ENCODE results near the gene MEX3A. TPM values are rescaled to one million over a fixed set of nuclear protein-coding genes. Genes with fewer than 3 reads are reported as not detected.

MEX3A gene
- total RNA-seq, 1 donor from 2014 or later: 114 TPM

DNA sequence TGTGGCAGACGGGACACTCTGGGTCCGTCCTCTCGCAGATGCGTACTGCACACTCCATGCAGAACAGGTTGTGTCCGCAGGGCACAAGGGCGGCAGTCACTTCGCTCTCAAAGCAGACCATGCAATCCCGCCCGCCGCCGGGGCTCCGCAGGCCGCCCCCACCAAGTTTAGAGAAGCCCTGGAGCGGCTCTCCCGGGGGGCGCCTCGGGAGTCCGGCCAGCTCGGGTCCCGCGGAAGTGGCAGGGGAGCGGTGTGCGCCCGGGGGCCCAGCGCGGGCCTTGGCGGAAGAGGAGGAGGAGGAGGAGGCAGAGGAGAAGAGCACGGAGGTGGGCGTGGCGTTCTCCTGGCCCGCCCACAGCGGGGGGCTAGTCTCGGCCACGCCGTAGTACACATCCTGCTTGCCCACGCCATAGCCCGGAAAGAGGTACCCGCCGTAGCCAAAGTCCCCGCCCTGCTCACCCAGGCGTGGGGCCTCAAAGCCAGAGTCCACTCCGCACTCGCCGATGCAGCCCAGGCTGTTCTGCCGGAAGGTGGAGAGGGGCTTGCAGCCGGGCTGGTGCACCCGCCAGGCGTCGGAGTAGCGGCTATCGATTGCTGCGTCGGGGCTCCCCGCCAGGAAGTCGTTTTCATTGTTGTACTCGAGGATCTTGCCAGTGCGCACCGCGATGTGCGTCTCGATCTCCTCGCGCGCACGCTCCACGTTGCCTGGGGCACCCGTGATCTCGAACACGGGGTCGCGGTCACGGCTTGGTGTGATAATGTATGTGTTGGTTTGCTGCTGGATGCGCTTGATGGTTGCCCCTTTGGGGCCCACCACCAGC is 5.4 kb downstream of the MEX3A start:
- no peaks in the 10 kb centered on the region for H3K36me3 Mint-ChIP-seq (ENCODE audit: unreplicated experiment)
- DNase-seq: peak; percentile 38
- TF ChIP-seq, protein P1, sequence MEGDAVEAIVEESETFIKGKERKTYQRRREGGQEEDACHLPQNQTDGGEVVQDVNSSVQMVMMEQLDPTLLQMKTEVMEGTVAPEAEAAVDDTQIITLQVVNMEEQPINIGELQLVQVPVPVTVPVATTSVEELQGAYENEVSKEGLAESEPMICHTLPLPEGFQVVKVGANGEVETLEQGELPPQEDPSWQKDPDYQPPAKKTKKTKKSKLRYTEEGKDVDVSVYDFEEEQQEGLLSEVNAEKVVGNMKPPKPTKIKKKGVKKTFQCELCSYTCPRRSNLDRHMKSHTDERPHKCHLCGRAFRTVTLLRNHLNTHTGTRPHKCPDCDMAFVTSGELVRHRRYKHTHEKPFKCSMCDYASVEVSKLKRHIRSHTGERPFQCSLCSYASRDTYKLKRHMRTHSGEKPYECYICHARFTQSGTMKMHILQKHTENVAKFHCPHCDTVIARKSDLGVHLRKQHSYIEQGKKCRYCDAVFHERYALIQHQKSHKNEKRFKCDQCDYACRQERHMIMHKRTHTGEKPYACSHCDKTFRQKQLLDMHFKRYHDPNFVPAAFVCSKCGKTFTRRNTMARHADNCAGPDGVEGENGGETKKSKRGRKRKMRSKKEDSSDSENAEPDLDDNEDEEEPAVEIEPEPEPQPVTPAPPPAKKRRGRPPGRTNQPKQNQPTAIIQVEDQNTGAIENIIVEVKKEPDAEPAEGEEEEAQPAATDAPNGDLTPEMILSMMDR (IDR thresholded peaks at IDR 0.05; ENCODE audit: partially characterized antibody, unreplicated experiment): no peak
- H3K9me3 Mint-ChIP-seq (ENCODE audit: unreplicated experiment): peaks cover 34% of the 10 kb centered on the region
- H3K4me3 Mint-ChIP-seq (ENCODE audit: unreplicated experiment): peak overlapping the region; percentile 89
- peaks cover 24% of the 10 kb centered on the region for H3K27me3 Mint-ChIP-seq (ENCODE audit: unreplicated experiment)
- peaks cover 56% of the 10 kb centered on the region for H3K4me1 Mint-ChIP-seq (ENCODE audit: low read depth, unreplicated experiment)
- H3K27ac Mint-ChIP-seq (ENCODE audit: unreplicated experiment): peak overlapping the region; percentile 74

DNA sequence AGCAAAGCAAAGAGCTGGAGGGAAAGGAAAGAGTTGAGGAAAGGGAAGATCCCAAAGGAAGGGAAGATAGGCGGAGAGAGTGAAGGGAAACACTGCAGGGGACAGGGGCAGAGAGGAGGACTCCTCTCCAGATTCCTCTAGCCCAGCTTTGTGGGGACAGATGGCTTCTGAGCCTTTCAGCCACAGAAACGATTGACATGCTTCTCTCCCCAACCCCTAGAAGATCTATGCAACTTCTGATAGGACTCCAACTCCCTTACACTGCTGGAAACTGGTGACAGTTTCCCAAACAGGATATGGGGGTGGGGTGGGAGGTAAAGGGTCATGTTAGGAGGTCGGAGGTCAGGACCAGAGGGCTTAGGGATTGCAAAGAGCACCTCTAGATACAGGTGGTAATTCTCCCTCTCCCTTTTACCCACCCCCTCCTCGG is 6.5 kb downstream of the MEX3A start:
- peaks cover 21% of the 10 kb centered on the region for H3K27me3 Mint-ChIP-seq (ENCODE audit: unreplicated experiment)
- no peaks in the 10 kb centered on the region for H3K36me3 Mint-ChIP-seq (ENCODE audit: unreplicated experiment)
- TF ChIP-seq, protein P1 (IDR thresholded peaks at IDR 0.05; ENCODE audit: partially characterized antibody, unreplicated experiment): no peak
- peak overlapping the region; percentile 72 for H3K4me3 Mint-ChIP-seq (ENCODE audit: unreplicated experiment)
- H3K4me1 Mint-ChIP-seq (ENCODE audit: low read depth, unreplicated experiment): peaks cover 56% of the 10 kb centered on the region
- DNase-seq: no peak
- H3K27ac Mint-ChIP-seq (ENCODE audit: unreplicated experiment): peak overlapping the region; percentile 44
- peaks cover 37% of the 10 kb centered on the region for H3K9me3 Mint-ChIP-seq (ENCODE audit: unreplicated experiment)

DNA sequence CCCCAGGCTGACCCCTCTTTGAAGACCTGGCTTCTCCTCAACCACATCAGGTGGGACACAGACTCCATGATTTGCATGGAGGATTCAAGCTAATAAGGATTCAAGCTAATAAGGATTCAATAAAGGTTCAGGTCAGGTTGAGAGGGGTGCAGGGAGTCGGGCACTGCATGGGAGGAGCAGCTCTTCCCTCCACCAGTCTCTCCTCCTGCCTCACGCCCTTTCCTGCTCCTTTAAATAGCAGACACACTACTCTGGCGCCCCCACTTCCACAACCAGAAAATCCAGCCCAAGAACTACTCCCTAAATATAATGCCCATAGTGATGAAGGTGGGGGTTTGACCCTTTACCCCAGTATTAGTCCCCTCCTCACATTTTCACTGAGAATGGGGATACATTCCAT is 7.1 kb downstream of the MEX3A start:
- TF ChIP-seq, protein P1 (IDR thresholded peaks at IDR 0.05; ENCODE audit: partially characterized antibody, unreplicated experiment): no peak
- Mint-ChIP-seq H3K4me3 (ENCODE audit: unreplicated experiment) (peak overlapping the region; percentile 72), H3K36me3 (ENCODE audit: unreplicated experiment) (no peaks in the 10 kb centered on the region), H3K27ac (ENCODE audit: unreplicated experiment) (peak overlapping the region; percentile 44), H3K9me3 (ENCODE audit: unreplicated experiment) (peaks cover 33% of the 10 kb centered on the region), H3K27me3 (ENCODE audit: unreplicated experiment) (peaks cover 20% of the 10 kb centered on the region), H3K4me1 (ENCODE audit: low read depth, unreplicated experiment) (peaks cover 56% of the 10 kb centered on the region)
- peak; percentile 33 for DNase-seq

DNA sequence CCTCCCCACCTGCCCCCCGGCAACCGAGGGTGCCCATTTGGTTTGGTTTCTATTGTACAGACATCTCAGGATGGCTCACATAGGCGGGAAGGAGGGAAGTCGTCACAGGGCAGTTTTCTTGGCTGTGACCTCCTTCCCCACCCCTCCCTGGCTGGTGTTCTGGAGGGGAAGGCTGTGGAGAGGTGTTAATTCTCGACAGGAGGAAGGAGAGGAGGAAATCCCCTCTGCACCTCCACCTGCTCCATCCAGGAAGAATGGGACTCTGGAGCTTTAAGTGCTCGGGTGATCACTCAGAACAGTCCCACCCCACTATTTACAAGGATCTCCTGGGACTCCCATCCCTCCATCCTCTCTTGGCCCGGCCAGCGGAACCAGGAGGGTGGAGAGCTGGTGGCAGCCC is 7.6 kb downstream of the MEX3A start:
- peak; percentile 29 for DNase-seq
- Mint-ChIP-seq H3K27me3 (ENCODE audit: unreplicated experiment) (peaks cover 18% of the 10 kb centered on the region), H3K36me3 (ENCODE audit: unreplicated experiment) (no peaks in the 10 kb centered on the region), H3K9me3 (ENCODE audit: unreplicated experiment) (peaks cover 29% of the 10 kb centered on the region), H3K4me3 (ENCODE audit: unreplicated experiment) (peak overlapping the region; percentile 72), H3K27ac (ENCODE audit: unreplicated experiment) (peak overlapping the region; percentile 64), H3K4me1 (ENCODE audit: low read depth, unreplicated experiment) (peaks cover 53% of the 10 kb centered on the region)
- TF ChIP-seq, protein P1 (IDR thresholded peaks at IDR 0.05; ENCODE audit: partially characterized antibody, unreplicated experiment): no peak

DNA sequence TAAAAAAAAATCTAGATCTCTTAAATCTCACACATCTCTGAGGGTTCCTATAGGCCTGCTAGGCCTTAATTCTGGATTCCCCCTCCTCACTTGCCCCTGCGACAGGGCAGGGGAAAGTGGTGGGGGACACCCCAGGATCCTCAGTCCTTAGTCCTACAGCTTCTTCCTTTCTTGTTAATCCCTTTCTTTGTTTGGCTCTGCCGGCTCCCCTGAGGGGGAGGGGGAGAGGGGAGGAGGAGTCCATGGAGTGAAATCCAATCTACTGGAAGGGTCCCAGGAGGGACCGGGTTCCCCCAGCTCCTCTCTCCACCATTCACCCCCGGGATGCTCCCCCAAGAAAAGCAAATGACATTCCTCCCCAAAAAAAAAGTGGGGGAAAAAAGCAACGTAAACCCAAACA is 8.5 kb downstream of the MEX3A start:
- peak overlapping the region; percentile 96 for H3K27ac Mint-ChIP-seq (ENCODE audit: unreplicated experiment)
- H3K9me3 Mint-ChIP-seq (ENCODE audit: unreplicated experiment): peaks cover 26% of the 10 kb centered on the region
- TF ChIP-seq, protein P1 (IDR thresholded peaks at IDR 0.05; ENCODE audit: partially characterized antibody, unreplicated experiment): no peak
- H3K36me3 Mint-ChIP-seq (ENCODE audit: unreplicated experiment): no peaks in the 10 kb centered on the region
- H3K4me3 Mint-ChIP-seq (ENCODE audit: unreplicated experiment): peak overlapping the region; percentile 93
- H3K4me1 Mint-ChIP-seq (ENCODE audit: low read depth, unreplicated experiment): peaks cover 47% of the 10 kb centered on the region
- H3K27me3 Mint-ChIP-seq (ENCODE audit: unreplicated experiment): peaks cover 15% of the 10 kb centered on the region
- peak; percentile 80 for DNase-seq

Data from glutamatergic neuron (in vitro differentiated cells).